ENCODE results near the gene MMP25.

MMP25 gene

GRCh38 chr16:3045758-3046640 lies at the start of gene MMP25:
Gene MMP25, plus strand, starts transcription at chr16:3046561. Its CDS starts 357 bp downstream, at chr16:3046918.
- H3K9ac ChIP-seq (ENCODE audit: low read length in 5 of 5) = peak within 1 kb of the TSS in 2 of 5 donors; percentile 11 to 53
- H3K27ac ChIP-seq (ENCODE audit: low read depth, low read length) = no peak within 1 kb of the TSS

GRCh38 chr16:2999929-3000328 lies 46.4 kb upstream of the MMP25 start:
- Histone ChIP-seq H3K27me3 (ENCODE audit: control insufficient read depth in 5 of 5, insufficient read depth in 4 of 5, low read length in 5 of 5) (peaks cover 3 to 17% (median 6%) of the 10 kb centered on the region in 5 donors), H3K36me3 (ENCODE audit: control insufficient read depth in 5 of 5, insufficient read depth in 5 of 5, low read length in 5 of 5) (no peaks in the 10 kb centered on the region), H3K27ac (ENCODE audit: low read depth, low read length) (no peak overlapping the region), H3K9me3 (ENCODE audit: control insufficient read depth in 5 of 5, low read length in 5 of 5) (no peaks in the 10 kb centered on the region), H3K4me3 (ENCODE audit: low read depth in 1 of 5, low read length in 5 of 5) (no peak overlapping the region), H3K9ac (ENCODE audit: low read length in 5 of 5) (no peak overlapping the region), H3K4me1 (ENCODE audit: control insufficient read depth in 5 of 5, insufficient read depth in 5 of 5, low read length in 5 of 5) (peaks cover 0 to 7% (median 3%) of the 10 kb centered on the region in 5 donors)

More at GRCh38 chr16:3045758-3046640, at the start of gene MMP25:
- Histone ChIP-seq H3K4me1 (ENCODE audit: control insufficient read depth in 5 of 5, insufficient read depth in 5 of 5, low read length in 5 of 5) (peaks cover 0 to 19% (median 13%) of the 10 kb centered on the region in 5 donors), H3K4me3 (ENCODE audit: low read depth in 1 of 5, low read length in 5 of 5) (peak within 1 kb of the TSS in 4 of 5 donors; percentile 27 to 64 (median 44)), H3K27me3 (ENCODE audit: control insufficient read depth in 5 of 5, insufficient read depth in 4 of 5, low read length in 5 of 5) (peaks cover 45 to 64% (median 56%) of the 10 kb centered on the region in 5 donors), H3K9me3 (ENCODE audit: control insufficient read depth in 5 of 5, low read length in 5 of 5) (no peaks in the 10 kb centered on the region), H3K36me3 (ENCODE audit: control insufficient read depth in 5 of 5, insufficient read depth in 5 of 5, low read length in 5 of 5) (no peaks in the 10 kb centered on the region)

- no peak overlapping the region for H3K27ac ChIP-seq (ENCODE audit: low read depth, low read length)
- peaks cover 0 to 9% (median 5%) of the 10 kb centered on the region in 5 donors for H3K4me1 ChIP-seq (ENCODE audit: control insufficient read depth in 5 of 5, insufficient read depth in 5 of 5, low read length in 5 of 5)
- no peak overlapping the region for H3K4me3 ChIP-seq (ENCODE audit: low read depth in 1 of 5, low read length in 5 of 5)
- H3K9me3 ChIP-seq (ENCODE audit: control insufficient read depth in 5 of 5, low read length in 5 of 5) = no peaks in the 10 kb centered on the region
- no peak overlapping the region for H3K9ac ChIP-seq (ENCODE audit: low read length in 5 of 5)
- H3K27me3 ChIP-seq (ENCODE audit: control insufficient read depth in 5 of 5, insufficient read depth in 4 of 5, low read length in 5 of 5) = peaks cover 3 to 17% (median 6%) of the 10 kb centered on the region in 5 donors
- no peaks in the 10 kb centered on the region for H3K36me3 ChIP-seq (ENCODE audit: control insufficient read depth in 5 of 5, insufficient read depth in 5 of 5, low read length in 5 of 5)
Observed at GRCh38 chr16:3000540-3000939, 45.8 kb upstream of the MMP25 start.

- H3K9me3 ChIP-seq (ENCODE audit: control insufficient read depth in 5 of 5, low read length in 5 of 5) = no peaks in the 10 kb centered on the region
- no peaks in the 10 kb centered on the region for H3K36me3 ChIP-seq (ENCODE audit: control insufficient read depth in 5 of 5, insufficient read depth in 5 of 5, low read length in 5 of 5)
- peaks cover 3 to 17% (median 10%) of the 10 kb centered on the region in 5 donors for H3K27me3 ChIP-seq (ENCODE audit: control insufficient read depth in 5 of 5, insufficient read depth in 4 of 5, low read length in 5 of 5)
- no peak overlapping the region for H3K4me3 ChIP-seq (ENCODE audit: low read depth in 1 of 5, low read length in 5 of 5)
- no peak overlapping the region for H3K9ac ChIP-seq (ENCODE audit: low read length in 5 of 5)
- H3K4me1 ChIP-seq (ENCODE audit: control insufficient read depth in 5 of 5, insufficient read depth in 5 of 5, low read length in 5 of 5) = peaks cover 0 to 9% (median 5%) of the 10 kb centered on the region in 5 donors
- H3K27ac ChIP-seq (ENCODE audit: low read depth, low read length) = no peak overlapping the region
Observed at GRCh38 chr16:3001316-3001715, 45.0 kb upstream of the MMP25 start.

- H3K27ac ChIP-seq (ENCODE audit: low read depth, low read length) = no peak overlapping the region
- peak overlapping the region in 1 of 5 donors; percentile 22 for H3K4me3 ChIP-seq (ENCODE audit: low read depth in 1 of 5, low read length in 5 of 5)
- H3K36me3 ChIP-seq (ENCODE audit: control insufficient read depth in 5 of 5, insufficient read depth in 5 of 5, low read length in 5 of 5) = no peaks in the 10 kb centered on the region
- H3K4me1 ChIP-seq (ENCODE audit: control insufficient read depth in 5 of 5, insufficient read depth in 5 of 5, low read length in 5 of 5) = peaks cover 0 to 31% (median 18%) of the 10 kb centered on the region in 5 donors
- no peak overlapping the region for H3K9ac ChIP-seq (ENCODE audit: low read length in 5 of 5)
- no peaks in the 10 kb centered on the region for H3K9me3 ChIP-seq (ENCODE audit: control insufficient read depth in 5 of 5, low read length in 5 of 5)
- peaks cover 18 to 28% (median 25%) of the 10 kb centered on the region in 5 donors for H3K27me3 ChIP-seq (ENCODE audit: control insufficient read depth in 5 of 5, insufficient read depth in 4 of 5, low read length in 5 of 5)
Observed at GRCh38 chr16:3003582-3004270, 42.6 kb upstream of the MMP25 start.

- Histone ChIP-seq H3K4me3 (ENCODE audit: low read depth in 1 of 5, low read length in 5 of 5) (no peak overlapping the region), H3K36me3 (ENCODE audit: control insufficient read depth in 5 of 5, insufficient read depth in 5 of 5, low read length in 5 of 5) (no peaks in the 10 kb centered on the region), H3K9ac (ENCODE audit: low read length in 5 of 5) (no peak overlapping the region), H3K4me1 (ENCODE audit: control insufficient read depth in 5 of 5, insufficient read depth in 5 of 5, low read length in 5 of 5) (peaks cover 0 to 31% (median 18%) of the 10 kb centered on the region in 5 donors), H3K27ac (ENCODE audit: low read depth, low read length) (no peak overlapping the region), H3K9me3 (ENCODE audit: control insufficient read depth in 5 of 5, low read length in 5 of 5) (no peaks in the 10 kb centered on the region), H3K27me3 (ENCODE audit: control insufficient read depth in 5 of 5, insufficient read depth in 4 of 5, low read length in 5 of 5) (peaks cover 20 to 29% (median 25%) of the 10 kb centered on the region in 5 donors)
Observed at GRCh38 chr16:3004319-3004718, 42.0 kb upstream of the MMP25 start.

GRCh38 chr16:3004781-3005284 lies 41.5 kb upstream of the MMP25 start:
- peak overlapping the region; percentile 27 to 62 (median 45) for H3K4me3 ChIP-seq (ENCODE audit: low read depth in 1 of 5, low read length in 5 of 5)
- H3K9ac ChIP-seq (ENCODE audit: low read length in 5 of 5) = peak overlapping the region in 1 of 5 donors; percentile 71
- H3K9me3 ChIP-seq (ENCODE audit: control insufficient read depth in 5 of 5, low read length in 5 of 5) = no peaks in the 10 kb centered on the region
- H3K36me3 ChIP-seq (ENCODE audit: control insufficient read depth in 5 of 5, insufficient read depth in 5 of 5, low read length in 5 of 5) = no peaks in the 10 kb centered on the region
- peaks cover 0 to 31% (median 18%) of the 10 kb centered on the region in 5 donors for H3K4me1 ChIP-seq (ENCODE audit: control insufficient read depth in 5 of 5, insufficient read depth in 5 of 5, low read length in 5 of 5)
- peaks cover 24 to 33% (median 29%) of the 10 kb centered on the region in 5 donors for H3K27me3 ChIP-seq (ENCODE audit: control insufficient read depth in 5 of 5, insufficient read depth in 4 of 5, low read length in 5 of 5)
- no peak overlapping the region for H3K27ac ChIP-seq (ENCODE audit: low read depth, low read length)

- H3K27ac ChIP-seq (ENCODE audit: low read depth, low read length) = no peak overlapping the region
- no peaks in the 10 kb centered on the region for H3K36me3 ChIP-seq (ENCODE audit: control insufficient read depth in 5 of 5, insufficient read depth in 5 of 5, low read length in 5 of 5)
- peaks cover 31 to 47% (median 39%) of the 10 kb centered on the region in 5 donors for H3K27me3 ChIP-seq (ENCODE audit: control insufficient read depth in 5 of 5, insufficient read depth in 4 of 5, low read length in 5 of 5)
- no peak overlapping the region for H3K9ac ChIP-seq (ENCODE audit: low read length in 5 of 5)
- H3K9me3 ChIP-seq (ENCODE audit: control insufficient read depth in 5 of 5, low read length in 5 of 5) = no peaks in the 10 kb centered on the region
- peak overlapping the region in 2 of 5 donors; percentile 17 to 47 for H3K4me3 ChIP-seq (ENCODE audit: low read depth in 1 of 5, low read length in 5 of 5)
- H3K4me1 ChIP-seq (ENCODE audit: control insufficient read depth in 5 of 5, insufficient read depth in 5 of 5, low read length in 5 of 5) = peaks cover 0 to 31% (median 18%) of the 10 kb centered on the region in 5 donors
Observed at GRCh38 chr16:3007059-3007956, 39.1 kb upstream of the MMP25 start.

All from subcutaneous abdominal adipose tissue (tissue), 5 donors.